WTC11 (cell line): ENCODE measurements around the gene TOP2B.

Source experiments
- CTCF ChIP-seq: fragments of 200-600 bp; IDR thresholded peaks from 2 replicates; pipeline ENCODE4 v1.8.0; 2022; ENCODE audit warnings: antibody characterized with exemption
- FOXK1 ChIP-seq: sonication (generic); formaldehyde crosslinking; IDR thresholded peaks from 2 replicates; pipeline ENCODE4 v1.8.0; 2022; ENCODE audit warnings: mild to moderate bottlenecking, moderate library complexity, missing genetic modification reagents
- HMGA2 ChIP-seq: fragments of 250-450 bp; sonication (Bioruptor Pico); IDR thresholded peaks from 2 replicates; pipeline ENCODE4 v1.4.0; 2021; ENCODE audit warnings: mild to moderate bottlenecking, moderate library complexity
- MAX ChIP-seq: sonication (generic); formaldehyde crosslinking; IDR thresholded peaks from 2 replicates; pipeline ENCODE4 v1.8.0; 2022; ENCODE audit warnings: mild to moderate bottlenecking, missing genetic modification reagents
- NR1H2 ChIP-seq: sonication (generic); formaldehyde crosslinking; IDR thresholded peaks from 2 replicates; pipeline ENCODE4 v1.9.0; 2021; ENCODE audit warnings: mild to moderate bottlenecking, moderate library complexity, missing genetic modification reagents
- RELA ChIP-seq: sonication (generic); formaldehyde crosslinking; IDR thresholded peaks from 2 replicates; pipeline ENCODE4 v1.8.1; 2022; ENCODE audit warnings: missing genetic modification reagents, mild to moderate bottlenecking, borderline replicate concordance

GRCh38 chr3:25593001-25593400 lies 71.7 kb downstream of the TOP2B start:
- TF ChIP-seq NR1H2 (CRISPR knock-in tag), result no peak
- no peak for TF ChIP-seq CTCF
- no peak for TF ChIP-seq MAX (CRISPR knock-in tag)
- no peak for TF ChIP-seq HMGA2
- TF ChIP-seq FOXK1 (CRISPR knock-in tag), result no peak
- no peak for TF ChIP-seq RELA
